Measurements from ENCODE around the gene PTPRK.

GRCh38 chr6:128327890-128328289 lies 192.5 kb downstream of the PTPRK start:
- TF ChIP-seq CTCF (IDR thresholded peaks at IDR 0.05), result peak in 4 of 6 experiments; percentile 10 to 39 (median 32)
- TF ChIP-seq POLR2A (IDR thresholded peaks at IDR 0.05), result no peak
